ENCODE results near the gene POLA1.

POLA1 gene

GRCh38 chrX:25007059-25008053 lies 313.6 kb downstream of the POLA1 start:
- Histone ChIP-seq H3K23ac (ENCODE audit: low read depth, low read length, poor library complexity) (no peak overlapping the region), H3K79me1 (ENCODE audit: low read depth, low read length) (no peaks in the 10 kb centered on the region), H3K14ac (ENCODE audit: low read length) (no peak overlapping the region), H3K9me3 (replicated peaks in 1 of 2; ENCODE audit: control insufficient read depth in 2 of 2, insufficient read depth in 1 of 2, low read depth in 1 of 2, low read length in 2 of 2) (no peaks in the 10 kb centered on the region), H3K4me2 (ENCODE audit: insufficient read depth, low read length, poor library complexity, severe bottlenecking) (peak overlapping the region; percentile 25), H4K91ac (ENCODE audit: low read depth, low read length, poor library complexity) (no peak overlapping the region), H2BK120ac (ENCODE audit: low read depth, low read length) (no peak overlapping the region), H2BK15ac (ENCODE audit: low read length) (no peak overlapping the region), H3K27ac (replicated peaks; ENCODE audit: low read length) (no peak overlapping the region), H3K4me1 (ENCODE audit: control insufficient read depth in 2 of 2, insufficient read depth in 1 of 2, low read depth in 1 of 2, low read length in 2 of 2) (peaks cover 0 to 2% of the 10 kb centered on the region in 2 donors), H4K8ac (ENCODE audit: low read depth, low read length) (no peak overlapping the region), H3K36me3 (replicated peaks in 1 of 2; ENCODE audit: control insufficient read depth in 2 of 2, insufficient read depth in 2 of 2, low read length in 2 of 2) (no peaks in the 10 kb centered on the region), H3K18ac (ENCODE audit: low read length) (peak overlapping the region; percentile 17), H3K9ac (ENCODE audit: low read depth, low read length, poor library complexity) (no peak overlapping the region), H3K4me3 (ENCODE audit: low read length in 2 of 2) (no peak overlapping the region), H2AFZ (ENCODE audit: low read length) (peak overlapping the region; percentile 61), H3K27me3 (ENCODE audit: control insufficient read depth in 3 of 3, insufficient read depth in 3 of 3, low read depth in 1 of 3, low read length in 3 of 3) (peaks cover 25 to 95% (median 78%) of the 10 kb centered on the region in 3 experiments), H2BK12ac (ENCODE audit: low read length) (no peak overlapping the region), H2BK5ac (ENCODE audit: low read length) (no peak overlapping the region), H3K4ac (ENCODE audit: low read length) (no peak overlapping the region), H2AK5ac (ENCODE audit: low read depth, low read length) (no peak overlapping the region)
- no peak for DNase-seq (ENCODE audit: low spot score)
- no CpG with 5 or more reads among the region's 64 CpGs for WGBS, 2 donors (ENCODE audit: extremely low coverage in 2 of 2, insufficient read length in 2 of 2, insufficient replicate concordance in 1 of 2)

GRCh38 chrX:25009407-25009806 lies 315.7 kb downstream of the POLA1 start:
- Histone ChIP-seq H3K27ac (replicated peaks; ENCODE audit: low read length) (no peak overlapping the region), H3K36me3 (replicated peaks in 1 of 2; ENCODE audit: control insufficient read depth in 2 of 2, insufficient read depth in 2 of 2, low read length in 2 of 2) (no peaks in the 10 kb centered on the region), H2BK12ac (ENCODE audit: low read length) (no peak overlapping the region), H3K4ac (ENCODE audit: low read length) (no peak overlapping the region), H2AK5ac (ENCODE audit: low read depth, low read length) (no peak overlapping the region), H2BK15ac (ENCODE audit: low read length) (no peak overlapping the region), H3K79me1 (ENCODE audit: low read depth, low read length) (no peaks in the 10 kb centered on the region), H3K9ac (ENCODE audit: low read depth, low read length, poor library complexity) (no peak overlapping the region), H3K23ac (ENCODE audit: low read depth, low read length, poor library complexity) (no peak overlapping the region), H2AFZ (ENCODE audit: low read length) (no peak overlapping the region), H3K4me3 (ENCODE audit: low read length in 2 of 2) (no peak overlapping the region), H3K4me2 (ENCODE audit: insufficient read depth, low read length, poor library complexity, severe bottlenecking) (no peak overlapping the region), H3K18ac (ENCODE audit: low read length) (no peak overlapping the region), H3K9me3 (replicated peaks in 1 of 2; ENCODE audit: control insufficient read depth in 2 of 2, insufficient read depth in 1 of 2, low read depth in 1 of 2, low read length in 2 of 2) (no peaks in the 10 kb centered on the region), H4K91ac (ENCODE audit: low read depth, low read length, poor library complexity) (no peak overlapping the region), H2BK120ac (ENCODE audit: low read depth, low read length) (no peak overlapping the region), H4K8ac (ENCODE audit: low read depth, low read length) (no peak overlapping the region), H3K14ac (ENCODE audit: low read length) (no peak overlapping the region), H3K4me1 (ENCODE audit: control insufficient read depth in 2 of 2, insufficient read depth in 1 of 2, low read depth in 1 of 2, low read length in 2 of 2) (peaks cover 0 to 2% of the 10 kb centered on the region in 2 donors), H3K27me3 (ENCODE audit: control insufficient read depth in 3 of 3, insufficient read depth in 3 of 3, low read depth in 1 of 3, low read length in 3 of 3) (peaks cover 22 to 97% (median 95%) of the 10 kb centered on the region in 3 experiments), H2BK5ac (ENCODE audit: low read length) (no peak overlapping the region)
- no peak for DNase-seq (ENCODE audit: low spot score)
- no CpG with 5 or more reads among the region's 7 CpGs for WGBS, 2 donors (ENCODE audit: extremely low coverage in 2 of 2, insufficient read length in 2 of 2, insufficient replicate concordance in 1 of 2)

- no peak for DNase-seq (ENCODE audit: low spot score)
- Histone ChIP-seq H3K14ac (ENCODE audit: low read length) (no peak overlapping the region), H2AFZ (ENCODE audit: low read length) (no peak overlapping the region), H2BK12ac (ENCODE audit: low read length) (no peak overlapping the region), H3K9ac (ENCODE audit: low read depth, low read length, poor library complexity) (no peak overlapping the region), H3K4ac (ENCODE audit: low read length) (no peak overlapping the region), H3K18ac (ENCODE audit: low read length) (no peak overlapping the region), H2BK5ac (ENCODE audit: low read length) (no peak overlapping the region), H2BK120ac (ENCODE audit: low read depth, low read length) (no peak overlapping the region), H3K4me1 (ENCODE audit: control insufficient read depth in 2 of 2, insufficient read depth in 1 of 2, low read depth in 1 of 2, low read length in 2 of 2) (peaks cover 0 to 2% of the 10 kb centered on the region in 2 donors), H3K4me3 (ENCODE audit: low read length in 2 of 2) (no peak overlapping the region), H2AK5ac (ENCODE audit: low read depth, low read length) (no peak overlapping the region), H3K27ac (replicated peaks; ENCODE audit: low read length) (no peak overlapping the region), H3K36me3 (replicated peaks in 1 of 2; ENCODE audit: control insufficient read depth in 2 of 2, insufficient read depth in 2 of 2, low read length in 2 of 2) (no peaks in the 10 kb centered on the region), H3K4me2 (ENCODE audit: insufficient read depth, low read length, poor library complexity, severe bottlenecking) (no peak overlapping the region), H3K9me3 (replicated peaks in 1 of 2; ENCODE audit: control insufficient read depth in 2 of 2, insufficient read depth in 1 of 2, low read depth in 1 of 2, low read length in 2 of 2) (peaks cover 0 to 3% of the 10 kb centered on the region in 2 donors), H2BK15ac (ENCODE audit: low read length) (no peak overlapping the region), H4K91ac (ENCODE audit: low read depth, low read length, poor library complexity) (no peak overlapping the region), H4K8ac (ENCODE audit: low read depth, low read length) (no peak overlapping the region), H3K23ac (ENCODE audit: low read depth, low read length, poor library complexity) (no peak overlapping the region), H3K27me3 (ENCODE audit: control insufficient read depth in 3 of 3, insufficient read depth in 3 of 3, low read depth in 1 of 3, low read length in 3 of 3) (peaks cover 24 to 96% (median 93%) of the 10 kb centered on the region in 3 experiments), H3K79me1 (ENCODE audit: low read depth, low read length) (no peaks in the 10 kb centered on the region)
- no CpG with 5 or more reads among the region's 33 CpGs for WGBS, 2 donors (ENCODE audit: extremely low coverage in 2 of 2, insufficient read length in 2 of 2, insufficient replicate concordance in 1 of 2)
Observed at GRCh38 chrX:25010784-25011588, 317.3 kb downstream of the POLA1 start.

All from neuronal stem cell (in vitro differentiated cells).